ENCODE data around the gene GJA8. TPM values are rescaled to one million over a fixed set of nuclear protein-coding genes. Genes with fewer than 3 reads are reported as not detected.

The GJA8 gene
- total and polyA plus RNA-seq, 2 experiments from 2014 or later, result not detected

- DNase-seq (ENCODE audit: low spot score), result no peak
- H2AFZ ChIP-seq, result no peak overlapping the region
Measured at GRCh38 chr1:147907786-147908509, 5.4 kb downstream of the GJA8 start.

GRCh38 chr1:147912553-147912952 is 10.0 kb downstream of the GJA8 start:
- no peaks in the 10 kb centered on the region for H3K79me2 ChIP-seq
- no peak overlapping the region for H3K4me2 ChIP-seq
- 45% methylated on average over 2 of the region's 2 CpGs for WGBS (ENCODE audit: low lambda C conversion rate, missing lambda C conversion rate)
- no peak overlapping the region for H3K4me3 ChIP-seq
- no peaks in the 10 kb centered on the region for H3K9me2 ChIP-seq (replicated peaks; ENCODE audit: insufficient read depth)
- no peak overlapping the region for H3K27ac ChIP-seq
- H3K9me3 ChIP-seq (ENCODE audit: low read depth), result no peaks in the 10 kb centered on the region
- H4K20me1 ChIP-seq (ENCODE audit: insufficient read depth, poor library complexity, severe bottlenecking), result no peaks in the 10 kb centered on the region
- no peak for DNase-seq (ENCODE audit: low spot score)
- H2AFZ ChIP-seq, result no peak overlapping the region
- no peak for TF ChIP-seq EZH2 (IDR thresholded peaks at IDR 0.05; ENCODE audit: borderline replicate concordance)
- no peaks in the 10 kb centered on the region for H3K27me3 ChIP-seq
- H3K36me3 ChIP-seq (replicated peaks; ENCODE audit: insufficient read depth, low read depth), result no peaks in the 10 kb centered on the region
- no peaks in the 10 kb centered on the region for H3K4me1 ChIP-seq (ENCODE audit: insufficient read depth)

More at GRCh38 chr1:147907786-147908509, 5.4 kb downstream of the GJA8 start:
- no peak for TF ChIP-seq CTCF (IDR thresholded peaks at IDR 0.05; ENCODE audit: poor library complexity)
- TF ChIP-seq EZH2 (IDR thresholded peaks at IDR 0.05; ENCODE audit: borderline replicate concordance), result no peak
- no peak for TF ChIP-seq EZH2phosphoT487 (IDR thresholded peaks at IDR 0.05; ENCODE audit: low read depth, severe bottlenecking, unreplicated experiment)
- 96% methylated on average over 43 of the region's 44 CpGs for WGBS (ENCODE audit: low lambda C conversion rate, missing lambda C conversion rate)
- H3K9me2 ChIP-seq (replicated peaks; ENCODE audit: insufficient read depth), result no peaks in the 10 kb centered on the region
- no peaks in the 10 kb centered on the region for H3K27me3 ChIP-seq
- no peaks in the 10 kb centered on the region for H4K20me1 ChIP-seq (ENCODE audit: insufficient read depth, poor library complexity, severe bottlenecking)
- no peaks in the 10 kb centered on the region for H3K4me1 ChIP-seq (ENCODE audit: insufficient read depth)
- H3K9me3 ChIP-seq (ENCODE audit: low read depth), result no peaks in the 10 kb centered on the region
- H3K36me3 ChIP-seq (replicated peaks; ENCODE audit: insufficient read depth, low read depth), result no peaks in the 10 kb centered on the region
- H3K4me3 ChIP-seq, result no peak overlapping the region
- no peak overlapping the region for H3K4me2 ChIP-seq
- H3K79me2 ChIP-seq, result no peaks in the 10 kb centered on the region
- no peak overlapping the region for H3K27ac ChIP-seq

- H3K27me3 ChIP-seq, result no peaks in the 10 kb centered on the region
- H3K4me2 ChIP-seq, result no peak overlapping the region
- no peak overlapping the region for H3K27ac ChIP-seq
- DNase-seq (ENCODE audit: low spot score), result no peak
- H2AFZ ChIP-seq, result no peak overlapping the region
- TF ChIP-seq EZH2 (IDR thresholded peaks at IDR 0.05; ENCODE audit: borderline replicate concordance), result no peak
- no peak for TF ChIP-seq CTCF (IDR thresholded peaks at IDR 0.05; ENCODE audit: poor library complexity)
- no peak for TF ChIP-seq EZH2phosphoT487 (IDR thresholded peaks at IDR 0.05; ENCODE audit: low read depth, severe bottlenecking, unreplicated experiment)
- no peaks in the 10 kb centered on the region for H3K9me2 ChIP-seq (replicated peaks; ENCODE audit: insufficient read depth)
- H3K4me1 ChIP-seq (ENCODE audit: insufficient read depth), result no peaks in the 10 kb centered on the region
- H4K20me1 ChIP-seq (ENCODE audit: insufficient read depth, poor library complexity, severe bottlenecking), result no peaks in the 10 kb centered on the region
- no peaks in the 10 kb centered on the region for H3K9me3 ChIP-seq (ENCODE audit: low read depth)
- 88% methylated on average over 7 of the region's 7 CpGs for WGBS (ENCODE audit: low lambda C conversion rate, missing lambda C conversion rate)
- H3K36me3 ChIP-seq (replicated peaks; ENCODE audit: insufficient read depth, low read depth), result no peaks in the 10 kb centered on the region
- H3K79me2 ChIP-seq, result no peaks in the 10 kb centered on the region
- H3K4me3 ChIP-seq, result no peak overlapping the region
Measured at GRCh38 chr1:147913362-147913942, 10.9 kb downstream of the GJA8 start.

GRCh38 chr1:147919896-147920295 is 17.3 kb downstream of the GJA8 start:
- 95% methylated on average over 6 of the region's 6 CpGs for whole genome bisulfite sequencing (ENCODE audit: low lambda C conversion rate, missing lambda C conversion rate)
- no peak overlapping the region for H2AFZ ChIP-seq
- TF ChIP-seq EZH2phosphoT487 (IDR thresholded peaks at IDR 0.05; ENCODE audit: low read depth, severe bottlenecking, unreplicated experiment) (no peak), EZH2 (IDR thresholded peaks at IDR 0.05; ENCODE audit: borderline replicate concordance) (no peak), CTCF (IDR thresholded peaks at IDR 0.05; ENCODE audit: poor library complexity) (no peak)

More at GRCh38 chr1:147919896-147920295, 17.3 kb downstream of the GJA8 start:
- Histone ChIP-seq H3K27ac (no peak overlapping the region), H3K9me3 (ENCODE audit: low read depth) (no peaks in the 10 kb centered on the region), H3K27me3 (no peaks in the 10 kb centered on the region), H3K4me2 (no peak overlapping the region), H3K4me1 (ENCODE audit: insufficient read depth) (no peaks in the 10 kb centered on the region), H3K4me3 (no peak overlapping the region), H3K9me2 (replicated peaks; ENCODE audit: insufficient read depth) (no peaks in the 10 kb centered on the region), H4K20me1 (ENCODE audit: insufficient read depth, poor library complexity, severe bottlenecking) (no peaks in the 10 kb centered on the region), H3K79me2 (no peaks in the 10 kb centered on the region), H3K36me3 (replicated peaks; ENCODE audit: insufficient read depth, low read depth) (no peaks in the 10 kb centered on the region)
- DNase-seq (ENCODE audit: low spot score), result no peak
